GM21529 (cell line): Measurements from ENCODE around the gene MAFG.

ENCODE experiments used
- ATAC-seq: cut with Tn5 transposase; IDR thresholded peaks from one replicate; pipeline ENCODE4 v1.9.1; 2021; ENCODE audit not compliant: unreplicated experiment

The MAFG gene

GRCh38 chr17:81911277-81911961 lies 16.1 kb downstream of the MAFG start, which contains the start of gene PCYT2:
Gene PCYT2 (minus strand): TSS chr17:81911399. CDS start chr17:81911355, 44 bp downstream.
- ATAC-seq: peak; percentile 68

GRCh38 chr17:81910840-81911276 lies 16.7 kb downstream of the MAFG start:
- peak; percentile 24 for ATAC-seq

GRCh38 chr17:81909966-81910839 lies 17.3 kb downstream of the MAFG start:
- no peak for ATAC-seq

GRCh38 chr17:81909231-81909630 lies 18.3 kb downstream of the MAFG start:
- ATAC-seq: no peak

- no peak for ATAC-seq
Observed at GRCh38 chr17:81908793-81909192, 18.7 kb downstream of the MAFG start.

- ATAC-seq: no peak
Observed at GRCh38 chr17:81907219-81908145, 20.1 kb downstream of the MAFG start.

- no peak for ATAC-seq
Observed at GRCh38 chr17:81906476-81907218, 20.9 kb downstream of the MAFG start.

GRCh38 chr17:81905993-81906392 lies 21.5 kb downstream of the MAFG start:
- ATAC-seq: no peak

GRCh38 chr17:81905424-81905875 lies 22.1 kb downstream of the MAFG start:
- ATAC-seq: no peak

- no peak for ATAC-seq
Observed at GRCh38 chr17:81904600-81905423, 22.7 kb downstream of the MAFG start.

- no peak for ATAC-seq
Observed at GRCh38 chr17:81903896-81904599, 23.5 kb downstream of the MAFG start.

GRCh38 chr17:81903415-81903831 lies 24.1 kb downstream of the MAFG start:
- no peak for ATAC-seq

- ATAC-seq: no peak
Observed at GRCh38 chr17:81902653-81903414, 24.7 kb downstream of the MAFG start.

GRCh38 chr17:81902023-81902652 lies 25.4 kb downstream of the MAFG start, which contains the start of gene NPB:
Gene NPB (plus strand): TSS chr17:81902238. CDS start chr17:81902278, 40 bp downstream.
- ATAC-seq: no peak

GRCh38 chr17:81901167-81902022 lies 26.1 kb downstream of the MAFG start:
- no peak for ATAC-seq

- ATAC-seq: no peak
Observed at GRCh38 chr17:81900181-81900820, 27.2 kb downstream of the MAFG start.
